ENCODE results near the gene KYAT1.

The KYAT1 gene

GRCh38 chr9:128881884-128882676 is at the start of gene KYAT1, which contains the start of gene LRRC8A:
KYAT1 (minus strand) TSS chr9:128881950; CDS start chr9:128845405, 36,545 bp downstream.
LRRC8A (plus strand) TSS chr9:128882133; CDS start chr9:128907165, 25,032 bp downstream.
- DNase-seq (ENCODE audit: low read depth in 2 of 2, low spot score in 1 of 2) = peak; percentile 97

- no peak for DNase-seq (ENCODE audit: low read depth in 2 of 2, low spot score in 1 of 2)
These were observed 47.8 kb upstream of the KYAT1 start for GRCh38 chr9:128929560-128929959.

- DNase-seq (ENCODE audit: low read depth in 2 of 2, low spot score in 1 of 2) = no peak
These were observed 46.9 kb upstream of the KYAT1 start for GRCh38 chr9:128928624-128929023.

- DNase-seq (ENCODE audit: low read depth in 2 of 2, low spot score in 1 of 2) = peak in 1 of 2 donors; percentile 17
These were observed 46.1 kb upstream of the KYAT1 start for GRCh38 chr9:128927731-128928411.

GRCh38 chr9:128923493-128923883 is 41.7 kb upstream of the KYAT1 start:
- DNase-seq (ENCODE audit: low read depth in 2 of 2, low spot score in 1 of 2) = no peak

- DNase-seq (ENCODE audit: low read depth in 2 of 2, low spot score in 1 of 2) = no peak
These were observed 40.4 kb upstream of the KYAT1 start for GRCh38 chr9:128921881-128922763.

- no peak for DNase-seq (ENCODE audit: low read depth in 2 of 2, low spot score in 1 of 2)
These were observed 38.8 kb upstream of the KYAT1 start, which contains the start of gene PHYHD1 for GRCh38 chr9:128920381-128921058. PHYHD1 (plus strand) TSS chr9:128920982; CDS start chr9:128922324, 1,342 bp downstream.

- DNase-seq (ENCODE audit: low read depth in 2 of 2, low spot score in 1 of 2) = no peak
These were observed 37.8 kb upstream of the KYAT1 start for GRCh38 chr9:128919402-128920089.

- DNase-seq (ENCODE audit: low read depth in 2 of 2, low spot score in 1 of 2) = no peak
These were observed 37.2 kb upstream of the KYAT1 start for GRCh38 chr9:128918921-128919320.

- no peak for DNase-seq (ENCODE audit: low read depth in 2 of 2, low spot score in 1 of 2)
These were observed 35.5 kb upstream of the KYAT1 start for GRCh38 chr9:128917151-128917849.

GRCh38 chr9:128916745-128917144 is 35.0 kb upstream of the KYAT1 start:
- no peak for DNase-seq (ENCODE audit: low read depth in 2 of 2, low spot score in 1 of 2)

- no peak for DNase-seq (ENCODE audit: low read depth in 2 of 2, low spot score in 1 of 2)
These were observed 34.5 kb upstream of the KYAT1 start for GRCh38 chr9:128916204-128916603.

- no peak for DNase-seq (ENCODE audit: low read depth in 2 of 2, low spot score in 1 of 2)
These were observed 32.4 kb upstream of the KYAT1 start for GRCh38 chr9:128913995-128914772.

GRCh38 chr9:128913048-128913900 is 31.5 kb upstream of the KYAT1 start:
- no peak for DNase-seq (ENCODE audit: low read depth in 2 of 2, low spot score in 1 of 2)

GRCh38 chr9:128912270-128912853 is 30.6 kb upstream of the KYAT1 start:
- DNase-seq (ENCODE audit: low read depth in 2 of 2, low spot score in 1 of 2) = no peak

- no peak for DNase-seq (ENCODE audit: low read depth in 2 of 2, low spot score in 1 of 2)
These were observed 29.8 kb upstream of the KYAT1 start for GRCh38 chr9:128911529-128912035.

- no peak for DNase-seq (ENCODE audit: low read depth in 2 of 2, low spot score in 1 of 2)
These were observed 29.2 kb upstream of the KYAT1 start for GRCh38 chr9:128910906-128911305.

Data from stimulated activated CD8-positive, alpha-beta memory T cell treated with anti-CD3 and anti-CD28 coated beads, Interleukin-4, amount 100 ng/mL, for 1 hour (primary cell).